Body of pancreas (tissue), 4 donors: ENCODE results near the gene TOR1AIP2. TPM values are rescaled to one million over a fixed set of nuclear protein-coding genes. Genes with fewer than 3 reads are reported as not detected.

Experiments
- ATAC-seq: fragments of 150-250 bp; one replicate; pipeline ENCODE4 v1.9.1; 2016
- DNase-seq, 4 donors: peaks; one replicate each; pipeline ENCODE4 v3.0.0-alpha.2; 2019
- H3K27ac ChIP-seq, 4 donors: fragments of 200-600 bp; sonication (generic); 1 replicate in 3 of 4; 2 replicates in 1 of 4; pipeline versions ENCODE4 v1.5.1 to v1.6.1; 2016 to 2019; ENCODE audit warnings: mild to moderate bottlenecking in 1 of 4, mixed read lengths in 1 of 4, moderate library complexity in 1 of 4
- H3K27me3 ChIP-seq, 2 donors: fragments of 200-600 bp; sonication (generic); one replicate each; pipeline ENCODE4 v1.6.0; 2016; ENCODE audit warnings: mild to moderate bottlenecking in 1 of 2
- H3K36me3 ChIP-seq, 2 donors: fragments of 200-600 bp; sonication (generic); replicated peaks in 1 of 2; 2 replicates each; pipeline ENCODE4 v1.5.1; 2016; ENCODE audit warnings: low read depth in 2 of 2; ENCODE audit not compliant: insufficient read depth in 1 of 2
- H3K4me1 ChIP-seq: fragments of 200-600 bp; sonication (generic); one replicate; pipeline ENCODE4 v1.6.0; 2016
- H3K4me3 ChIP-seq, 2 donors: fragments of 200-600 bp; sonication (generic); 1 replicate in 1 of 2; 2 replicates in 1 of 2; pipeline ENCODE4 v1.5.1; 2016 to 2019
- H3K9me3 ChIP-seq, 3 donors: fragments of 200-600 bp; sonication (generic); 1 replicate in 2 of 3; 2 replicates in 1 of 3; pipeline ENCODE4 v1.5.1; 2016
- POLR2A ChIP-seq, 3 donors: fragments of 450-650 bp; IDR thresholded peaks; one replicate each; pipeline ENCODE4 v1.6.1; 2016; ENCODE audit warnings: antibody characterized with exemption in 3 of 3, mild to moderate bottlenecking in 2 of 3
- WGBS, 2 donors: methylation state at CpG; one replicate each; pipeline ENCODE4 v1.1.5; 2017; 5-methylcytosine and 5-hydroxymethylcytosine counted together
- intact Hi-C: fragments of 100-400 bp; cut with DNase I; formaldehyde crosslinking; loops from one replicate; pipeline ENCODE4 v1.15.1; 2023
- total RNA-seq, 2 donors: library from RNA; depleted of rRNA; stranded (reverse); fragments of >200 nt; gene quantifications; one replicate each; pipeline ENCODE4 v1.1.0, GENCODE V29; 2016
- TF ChIP-seq, protein P1 (sequence below), 7 experiments: fragments of 450-650 bp in 4 of 7; fragments of 200-600 bp in 3 of 7; sonication (generic) in 3 of 7; IDR thresholded peaks; one replicate each; pipeline ENCODE4 v1.5.1; 2016 to 2019; ENCODE audit warnings: antibody characterized with exemption in 7 of 7

The TOR1AIP2 gene
- total RNA-seq, 2 donors from 2014 or later, result 44.1 to 44.8 TPM

DNA sequence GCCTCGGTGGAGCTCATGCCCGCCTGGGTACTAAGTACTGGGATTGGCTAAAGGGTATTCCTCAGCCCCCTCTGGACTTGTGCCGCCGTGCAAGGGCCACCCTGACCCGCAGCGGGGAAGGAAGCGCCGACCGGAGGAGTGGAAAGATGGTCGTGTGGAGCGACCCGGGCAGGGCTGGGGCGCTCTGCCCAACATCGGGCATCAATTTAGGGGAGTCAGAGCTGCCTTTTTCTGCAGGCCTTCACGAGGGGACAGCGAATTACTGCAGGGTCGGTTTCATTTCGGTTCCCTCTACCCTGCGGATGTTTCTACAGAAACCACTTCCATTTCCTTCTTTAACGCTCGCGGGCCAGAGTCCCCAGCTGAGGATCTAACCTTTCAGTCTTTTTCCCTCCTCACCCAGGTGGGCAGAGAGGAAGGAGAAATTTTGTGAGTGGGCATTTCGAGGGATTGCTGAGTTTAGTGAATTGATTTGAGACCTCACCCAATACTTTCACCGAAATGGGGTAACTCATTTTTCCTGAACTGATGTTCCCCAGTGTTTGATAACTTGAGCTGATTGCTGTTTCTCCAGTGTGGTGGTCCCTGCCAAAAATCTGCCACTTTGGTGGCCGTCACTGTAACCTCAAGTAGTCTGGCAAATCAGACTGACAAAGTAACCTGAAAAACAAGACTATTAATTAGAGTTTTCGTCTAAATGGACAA, 5.6 kb upstream of the TOR1AIP2 start:
- DNase-seq, result no peak
- Histone ChIP-seq H3K27ac (peak overlapping the region; percentile 97 to 100 (median 98)), H3K27me3 (no peaks in the 10 kb centered on the region), H3K36me3 (peaks cover 0 to 3% of the 10 kb centered on the region in 2 donors), H3K4me1 (peaks cover 45% of the 10 kb centered on the region), H3K9me3 (no peaks in the 10 kb centered on the region), H3K4me3 (peak overlapping the region; percentile 71 to 83)
- 0 to 1% methylated on average over 11 to 26 of the region's 26 CpGs for WGBS, 2 donors
- intact Hi-C loops, result no loop called here
- TF ChIP-seq, protein P1, sequence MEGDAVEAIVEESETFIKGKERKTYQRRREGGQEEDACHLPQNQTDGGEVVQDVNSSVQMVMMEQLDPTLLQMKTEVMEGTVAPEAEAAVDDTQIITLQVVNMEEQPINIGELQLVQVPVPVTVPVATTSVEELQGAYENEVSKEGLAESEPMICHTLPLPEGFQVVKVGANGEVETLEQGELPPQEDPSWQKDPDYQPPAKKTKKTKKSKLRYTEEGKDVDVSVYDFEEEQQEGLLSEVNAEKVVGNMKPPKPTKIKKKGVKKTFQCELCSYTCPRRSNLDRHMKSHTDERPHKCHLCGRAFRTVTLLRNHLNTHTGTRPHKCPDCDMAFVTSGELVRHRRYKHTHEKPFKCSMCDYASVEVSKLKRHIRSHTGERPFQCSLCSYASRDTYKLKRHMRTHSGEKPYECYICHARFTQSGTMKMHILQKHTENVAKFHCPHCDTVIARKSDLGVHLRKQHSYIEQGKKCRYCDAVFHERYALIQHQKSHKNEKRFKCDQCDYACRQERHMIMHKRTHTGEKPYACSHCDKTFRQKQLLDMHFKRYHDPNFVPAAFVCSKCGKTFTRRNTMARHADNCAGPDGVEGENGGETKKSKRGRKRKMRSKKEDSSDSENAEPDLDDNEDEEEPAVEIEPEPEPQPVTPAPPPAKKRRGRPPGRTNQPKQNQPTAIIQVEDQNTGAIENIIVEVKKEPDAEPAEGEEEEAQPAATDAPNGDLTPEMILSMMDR (IDR thresholded peaks at IDR 0.05), result no peak
- no peak for TF ChIP-seq POLR2A (IDR thresholded peaks at IDR 0.05)
- no peak for ATAC-seq

DNA sequence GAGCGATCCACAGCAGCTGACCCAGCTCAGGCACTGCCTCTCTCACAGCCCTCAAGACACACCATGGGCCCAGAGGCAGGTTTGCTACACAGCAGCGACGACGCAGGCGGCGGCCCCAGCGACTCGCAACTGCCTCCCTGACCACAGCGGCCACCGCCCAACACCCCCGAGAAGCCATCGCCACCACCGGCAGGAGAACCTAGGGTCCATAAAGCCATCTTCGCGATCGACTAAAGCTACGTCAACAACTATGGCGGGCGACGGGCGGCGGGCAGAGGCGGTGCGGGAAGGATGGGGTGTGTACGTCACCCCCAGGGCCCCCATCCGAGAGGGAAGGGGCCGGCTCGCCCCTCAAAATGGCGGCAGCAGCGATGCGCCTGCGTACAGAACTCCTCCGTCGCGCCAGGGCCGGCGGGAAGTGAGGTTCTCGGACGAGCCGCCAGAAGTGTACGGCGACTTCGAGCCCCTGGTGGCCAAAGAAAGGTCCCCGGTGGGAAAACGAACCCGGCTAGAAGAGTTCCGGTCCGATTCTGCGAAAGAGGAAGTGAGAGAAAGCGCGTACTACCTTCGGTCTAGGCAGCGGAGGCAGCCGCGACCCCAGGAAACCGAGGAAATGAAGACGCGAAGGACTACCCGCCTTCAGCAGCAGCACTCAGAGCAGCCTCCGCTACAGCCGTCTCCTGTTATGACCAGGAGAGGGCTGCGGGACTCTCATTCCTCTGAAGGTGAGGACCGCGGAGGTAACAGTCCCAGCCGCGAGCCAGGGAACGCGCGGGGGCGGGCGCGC, 4.8 kb upstream of the TOR1AIP2 start, which contains the start of gene TOR1AIP1:
Gene TOR1AIP1, plus strand, starts transcription at position 33 of the 787 bp plus-strand sequence. Its CDS starts 218 bp downstream, at position 251.
- H3K9me3 ChIP-seq, result no peaks in the 10 kb centered on the region
- TF ChIP-seq, protein P1 (IDR thresholded peaks at IDR 0.05), result peak; percentile 37 to 93 (median 88)
- TF ChIP-seq POLR2A (IDR thresholded peaks at IDR 0.05), result peak; percentile 96 to 99 (median 99)
- peak; percentile 92 for ATAC-seq
- no peaks in the 10 kb centered on the region for H3K27me3 ChIP-seq
- peak within 1 kb of the TSS; percentile 71 to 83 for H3K4me3 ChIP-seq
- peak within 1 kb of the TSS; percentile 97 to 100 (median 98) for H3K27ac ChIP-seq
- DNase-seq, result peak; percentile 97
- WGBS, 2 donors, result 0% methylated on average over 18 to 71 of the region's 72 CpGs
- H3K4me1 ChIP-seq, result peaks cover 50% of the 10 kb centered on the region
- intact Hi-C loops, result no loop called here
- H3K36me3 ChIP-seq, result peaks cover 0 to 3% of the 10 kb centered on the region in 2 donors

DNA sequence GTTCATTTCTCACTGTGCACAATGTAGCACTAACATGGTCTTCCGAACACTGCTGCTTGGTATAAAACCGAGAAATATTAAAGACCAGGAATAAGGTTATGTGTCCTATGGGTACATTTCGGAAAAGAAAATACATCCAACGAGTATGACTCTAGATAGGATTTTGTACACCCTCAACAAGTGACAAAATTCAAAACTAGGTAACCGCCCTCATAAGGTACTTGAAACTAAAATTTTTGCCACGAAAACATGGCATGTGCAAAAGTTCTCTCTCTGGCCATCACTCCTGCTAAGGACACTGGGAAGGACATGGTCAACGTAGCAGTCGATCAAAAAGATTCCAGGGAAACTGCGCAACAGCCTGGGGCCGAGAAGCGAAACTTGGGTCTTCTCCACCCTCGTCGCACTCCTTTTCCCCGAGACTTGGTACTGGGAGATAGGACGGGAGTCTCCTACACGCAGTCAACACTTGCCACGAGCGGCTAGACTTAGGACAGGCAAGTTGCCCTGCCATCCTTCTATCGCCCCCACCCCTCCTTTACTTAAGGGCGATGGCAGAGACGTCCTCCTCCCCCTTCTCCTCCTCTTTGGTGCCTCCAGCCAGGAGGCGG, 4.1 kb upstream of the TOR1AIP2 start:
- DNase-seq, result peak; percentile 83 to 92 (median 86)
- Histone ChIP-seq H3K27me3 (no peaks in the 10 kb centered on the region), H3K4me3 (peak overlapping the region; percentile 16 to 69), H3K36me3 (peaks cover 0 to 3% of the 10 kb centered on the region in 2 donors), H3K9me3 (no peaks in the 10 kb centered on the region), H3K27ac (peak overlapping the region; percentile 97 to 100 (median 98)), H3K4me1 (peaks cover 50% of the 10 kb centered on the region)
- TF ChIP-seq, protein P1 (IDR thresholded peaks at IDR 0.05), result no peak
- peak in 1 of 3 donors; percentile 84 for TF ChIP-seq POLR2A (IDR thresholded peaks at IDR 0.05)
- intact Hi-C loops, result no loop called here
- 0% methylated on average over 15 to 22 of the region's 22 CpGs for WGBS, 2 donors
- peak; percentile 23 for ATAC-seq

DNA sequence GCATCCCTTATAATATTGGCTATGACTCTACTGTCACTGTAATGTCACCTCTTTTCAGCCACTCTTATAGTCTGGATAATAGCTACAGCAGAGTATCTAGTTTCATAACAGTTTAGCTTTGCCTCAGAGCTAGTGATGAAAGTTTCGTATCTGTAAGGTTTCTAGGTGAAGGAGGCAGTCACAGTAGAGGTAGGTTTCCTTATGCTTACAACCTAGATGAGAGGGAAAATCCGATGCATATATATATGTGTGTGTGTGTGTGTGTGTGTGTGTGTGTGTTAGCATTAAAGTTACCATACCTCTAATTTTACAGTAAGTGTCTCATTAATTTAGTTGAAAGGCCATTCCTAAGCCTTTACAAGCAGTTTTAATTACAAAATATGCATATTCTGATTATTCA, 2.2 kb upstream of the TOR1AIP2 start:
- H3K27ac ChIP-seq, result no peak overlapping the region
- intact Hi-C loops, result no loop called here
- no peaks in the 10 kb centered on the region for H3K27me3 ChIP-seq
- H3K9me3 ChIP-seq, result no peaks in the 10 kb centered on the region
- no peak overlapping the region for H3K4me3 ChIP-seq
- no peak for ATAC-seq
- DNase-seq, result no peak
- no peaks in the 10 kb centered on the region for H3K36me3 ChIP-seq
- H3K4me1 ChIP-seq, result peaks cover 50% of the 10 kb centered on the region
- TF ChIP-seq, protein P1 (IDR thresholded peaks at IDR 0.05), result no peak
- no peak for TF ChIP-seq POLR2A (IDR thresholded peaks at IDR 0.05)
- 81 to 87% methylated on average over 2 of the region's 2 CpGs for WGBS, 2 donors
